GM06990 (cell line): ENCODE data around the gene ADAMTS13.

Experiments
- DNase-seq: peaks from one replicate; pipeline ENCODE4 v3.0.0-alpha.2; 2011; ENCODE audit not compliant: insufficient read length; ENCODE audit errors: extremely low read depth
- H3K27me3 ChIP-seq: replicated peaks from 2 replicates; pipeline ENCODE4 v1.6.0; 2011; ENCODE audit warnings: low read length; ENCODE audit not compliant: control insufficient read depth, insufficient read depth
- H3K36me3 ChIP-seq: 2 replicates; pipeline ENCODE4 v1.5.1; 2011; ENCODE audit warnings: low read length; ENCODE audit not compliant: control insufficient read depth, insufficient read depth
- H3K4me3 ChIP-seq: replicated peaks from 2 replicates; pipeline ENCODE4 v1.5.1; 2011; ENCODE audit warnings: low read depth, mild to moderate bottlenecking, control low read depth, low read length
- TF ChIP-seq, protein P1 (sequence below): IDR thresholded peaks from 2 replicates; pipeline ENCODE4 v1.5.1; 2011; ENCODE audit warnings: low read length, control low read depth, mild to moderate bottlenecking, inconsistent platforms; ENCODE audit not compliant: insufficient read depth, poor library complexity, severe bottlenecking

ADAMTS13 gene

DNA sequence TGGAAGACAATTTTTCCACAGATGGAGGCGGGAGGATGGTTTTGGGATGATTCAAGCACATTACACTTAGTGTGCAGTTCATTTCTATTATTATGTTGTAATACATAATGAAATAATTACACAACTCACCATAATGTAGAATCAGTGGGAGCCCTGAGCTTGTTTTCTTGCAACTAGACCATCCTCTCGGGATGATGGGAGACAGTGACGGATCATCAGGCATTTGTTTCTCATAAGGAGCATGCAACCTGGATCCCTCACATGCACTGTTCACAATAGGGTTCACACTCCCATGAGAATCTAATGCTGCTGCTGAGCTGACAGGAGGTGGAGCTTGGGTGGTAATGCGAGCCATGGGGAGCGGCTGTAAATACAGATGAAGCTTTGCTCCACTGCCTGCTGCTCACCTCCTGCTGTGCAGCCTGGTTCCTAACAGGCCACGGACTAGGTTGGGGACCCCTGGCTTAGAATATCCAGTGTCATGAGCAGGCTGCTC lies 44.4 kb upstream of the ADAMTS13 start:
- TF ChIP-seq, protein P1, sequence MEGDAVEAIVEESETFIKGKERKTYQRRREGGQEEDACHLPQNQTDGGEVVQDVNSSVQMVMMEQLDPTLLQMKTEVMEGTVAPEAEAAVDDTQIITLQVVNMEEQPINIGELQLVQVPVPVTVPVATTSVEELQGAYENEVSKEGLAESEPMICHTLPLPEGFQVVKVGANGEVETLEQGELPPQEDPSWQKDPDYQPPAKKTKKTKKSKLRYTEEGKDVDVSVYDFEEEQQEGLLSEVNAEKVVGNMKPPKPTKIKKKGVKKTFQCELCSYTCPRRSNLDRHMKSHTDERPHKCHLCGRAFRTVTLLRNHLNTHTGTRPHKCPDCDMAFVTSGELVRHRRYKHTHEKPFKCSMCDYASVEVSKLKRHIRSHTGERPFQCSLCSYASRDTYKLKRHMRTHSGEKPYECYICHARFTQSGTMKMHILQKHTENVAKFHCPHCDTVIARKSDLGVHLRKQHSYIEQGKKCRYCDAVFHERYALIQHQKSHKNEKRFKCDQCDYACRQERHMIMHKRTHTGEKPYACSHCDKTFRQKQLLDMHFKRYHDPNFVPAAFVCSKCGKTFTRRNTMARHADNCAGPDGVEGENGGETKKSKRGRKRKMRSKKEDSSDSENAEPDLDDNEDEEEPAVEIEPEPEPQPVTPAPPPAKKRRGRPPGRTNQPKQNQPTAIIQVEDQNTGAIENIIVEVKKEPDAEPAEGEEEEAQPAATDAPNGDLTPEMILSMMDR = no peak
- no peak overlapping the region for H3K4me3 ChIP-seq

DNA sequence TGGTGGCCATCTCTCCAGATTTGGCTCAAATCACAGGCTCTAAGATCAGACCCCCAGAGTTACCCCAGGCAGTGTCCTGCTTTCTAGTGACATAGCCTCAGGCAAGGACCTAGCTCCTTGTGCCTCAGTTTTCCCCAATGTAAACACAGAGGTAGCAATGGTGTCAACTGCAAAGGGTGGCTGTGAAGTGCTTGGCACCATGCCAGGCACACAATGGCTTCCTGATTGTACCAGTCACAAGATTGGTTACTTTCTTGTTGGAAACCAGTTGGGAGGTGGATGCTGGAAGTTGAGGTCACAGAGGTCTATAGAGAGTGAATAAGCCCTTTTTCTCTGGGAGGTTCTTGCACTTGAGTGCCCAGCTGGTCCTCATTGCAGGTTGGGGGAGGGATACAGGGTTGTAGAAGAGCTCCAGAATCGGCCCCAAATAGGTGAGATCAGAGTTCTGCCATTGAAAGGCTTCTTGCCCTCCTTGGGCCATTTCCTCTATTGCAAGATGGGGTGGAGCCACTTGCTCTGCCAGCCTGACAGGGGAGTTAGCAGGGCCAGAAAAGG lies 43.7 kb upstream of the ADAMTS13 start:
- H3K4me3 ChIP-seq = no peak overlapping the region
- no peaks in the 10 kb centered on the region for H3K27me3 ChIP-seq
- DNase-seq = no peak
- TF ChIP-seq, protein P1 = no peak
- no peaks in the 10 kb centered on the region; the same call in 1 of the 2 replicates for H3K36me3 ChIP-seq

More for the DNA sequence above, 44.4 kb upstream of the ADAMTS13 start:
- H3K36me3 ChIP-seq = peaks cover 2% of the 10 kb centered on the region
- no peaks in the 10 kb centered on the region for H3K27me3 ChIP-seq
- no peak for DNase-seq

DNA sequence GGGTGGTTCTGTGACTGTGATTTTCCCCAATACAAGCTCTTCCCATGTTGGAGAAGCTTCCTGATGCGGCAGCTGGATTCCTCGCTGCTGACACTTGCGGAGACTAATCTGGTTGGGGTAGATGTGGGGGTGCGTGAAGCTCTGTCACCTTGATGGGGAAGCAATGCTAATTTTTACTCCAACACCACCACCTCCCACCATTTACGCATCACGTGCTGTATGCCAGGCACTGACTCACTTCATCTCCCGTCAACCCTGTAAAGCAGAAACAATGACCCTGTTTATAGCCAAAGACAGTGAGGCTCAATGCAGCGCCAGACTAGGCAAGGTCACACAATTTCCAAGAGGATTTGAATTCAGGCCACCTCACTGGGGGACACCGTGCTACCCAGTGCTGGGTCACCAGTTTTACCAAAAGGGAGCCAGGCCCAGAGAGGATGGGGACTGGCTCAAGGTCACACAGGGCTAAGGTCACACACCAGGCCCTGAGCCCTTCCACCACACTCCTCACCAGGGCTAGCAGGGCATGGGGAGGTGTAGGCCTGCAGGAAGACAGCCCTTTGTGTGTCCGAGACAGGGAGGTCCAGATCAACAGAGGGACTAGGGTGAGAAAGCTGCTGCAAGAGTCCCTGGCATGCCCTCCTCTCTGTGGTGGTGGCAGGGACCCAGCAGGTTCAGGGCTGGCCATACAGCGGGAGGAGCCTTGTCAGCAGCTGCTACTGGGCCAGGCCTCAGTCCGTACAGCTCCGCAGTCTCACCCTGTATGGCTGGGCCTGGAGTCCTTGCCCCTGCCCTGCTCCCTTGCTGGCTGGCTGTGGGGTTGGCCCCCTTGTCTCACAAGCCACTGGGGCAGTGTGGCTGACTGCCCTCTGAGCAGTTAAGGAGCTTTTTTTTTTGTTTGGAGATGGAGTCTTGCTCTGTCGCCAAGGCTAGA lies 42.7 kb upstream of the ADAMTS13 start:
- Histone ChIP-seq H3K4me3 (no peak overlapping the region), H3K27me3 (no peaks in the 10 kb centered on the region), H3K36me3 (no peaks in the 10 kb centered on the region)
- no peak for DNase-seq
- TF ChIP-seq, protein P1 = no peak

DNA sequence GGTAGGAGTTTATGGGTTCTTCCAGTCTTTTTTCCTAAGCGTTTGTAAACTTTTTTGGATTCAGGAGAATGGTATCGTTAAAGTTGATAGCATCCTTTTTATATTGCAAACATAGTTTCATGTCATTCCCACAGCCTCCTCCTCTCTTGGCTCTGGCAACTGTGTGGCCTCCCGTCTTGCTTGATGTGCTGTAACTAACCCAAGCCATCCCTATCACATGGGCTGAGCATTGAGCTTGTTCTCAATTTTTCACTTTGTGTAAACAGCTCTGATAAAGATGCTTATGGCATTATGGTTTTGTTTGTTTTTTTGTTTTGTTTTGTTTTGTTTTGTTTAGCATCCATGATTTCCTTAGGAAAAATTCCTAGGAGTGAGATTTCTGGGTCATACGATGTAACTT lies 41.4 kb upstream of the ADAMTS13 start:
- TF ChIP-seq, protein P1 = no peak
- H3K4me3 ChIP-seq = no peak overlapping the region
- no peak for DNase-seq
- no peaks in the 10 kb centered on the region; the same call in 1 of the 2 replicates for H3K27me3 ChIP-seq
- no peaks in the 10 kb centered on the region for H3K36me3 ChIP-seq

DNA sequence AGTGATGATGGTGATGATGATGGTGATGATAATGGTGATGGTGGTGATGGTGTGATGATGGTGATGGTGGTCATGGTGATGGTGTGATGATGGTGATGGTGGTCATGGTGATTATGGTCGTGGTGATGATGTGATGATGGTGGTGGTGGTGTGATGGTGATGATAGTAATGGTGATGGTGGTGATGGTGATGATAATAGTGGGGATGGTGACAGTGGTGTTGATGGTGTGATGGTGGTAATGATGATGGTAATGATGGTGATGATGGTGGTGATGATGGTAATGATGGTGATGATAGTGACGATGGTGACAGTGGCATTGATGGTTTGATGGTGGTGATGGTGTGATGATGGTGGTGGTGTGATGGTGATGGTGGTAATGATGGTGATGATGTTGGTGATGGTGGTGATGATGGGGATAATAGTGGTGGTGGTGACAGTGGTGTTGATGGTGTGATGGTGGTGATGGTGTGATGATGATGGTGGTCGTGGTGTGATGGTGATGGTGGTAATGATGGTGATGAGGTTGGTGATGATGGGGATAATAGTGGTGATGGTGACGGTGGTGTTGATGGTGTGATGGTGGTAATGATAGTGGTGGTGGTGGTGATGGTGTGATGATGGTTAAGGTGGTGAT lies 39.5 kb upstream of the ADAMTS13 start:
- DNase-seq = no peak
- H3K4me3 ChIP-seq = no peak overlapping the region
- TF ChIP-seq, protein P1 = no peak
- no peaks in the 10 kb centered on the region for H3K36me3 ChIP-seq
- H3K27me3 ChIP-seq = no peaks in the 10 kb centered on the region; the same call in 1 of the 2 replicates
